SK-N-SH (cell line): ENCODE data around the gene NAE1. TPM values are rescaled to one million over a fixed set of nuclear protein-coding genes. Genes with fewer than 3 reads are reported as not detected.

Experiments
- CTCF ChIA-PET: fragments of 300-600, 350-600 bp; formaldehyde crosslinking; extraction: SDS; loops from one replicate; lab custom pipeline; 2021; lab: Yijun Ruan, JAX
- POLR2A ChIA-PET: fragments of 350-600 bp; sonication (Branson Sonifier 250); formaldehyde crosslinking; extraction: SDS; loops from one replicate; lab custom pipeline; 2020; ENCODE audit warnings: antibody characterized with exemption, inconsistent platforms; lab: Yijun Ruan, JAX
- DNase-seq: peaks from one replicate; pipeline ENCODE4 v3.0.0; 2012
- H2AFZ ChIP-seq: fragments of 200-600 bp; sonication (generic); 2 replicates; pipeline ENCODE4 v1.8.1; 2016; ENCODE audit warnings: antibody characterized with exemption, mild to moderate bottlenecking, low read depth
- H3F3A ChIP-seq: fragments of 200-600 bp; sonication (generic); replicated peaks from 2 replicates; pipeline ENCODE3; 2016; ENCODE audit warnings: antibody characterized with exemption, mild to moderate bottlenecking; ENCODE audit not compliant: insufficient read depth
- H3K27ac ChIP-seq, 2 experiments: fragments of 200-500 bp in 1 of 2; fragments of 200-600 bp in 1 of 2; sonication (Bioruptor generic) in 1 of 2; sonication (generic), shearing (Covaris generic) in 1 of 2; 2 replicates each; pipeline versions ENCODE4 v1.5.1 to v1.6.1; 2014 to 2016; ENCODE audit warnings: low read depth in 2 of 2, inconsistent platforms in 1 of 2, low read length in 1 of 2, mild to moderate bottlenecking in 1 of 2, mixed read lengths in 1 of 2
- H3K27me3 ChIP-seq: fragments of 200-600 bp; sonication (generic), shearing (Covaris generic); 2 replicates; pipeline ENCODE4 v1.6.1; 2016; ENCODE audit warnings: mixed run types; ENCODE audit not compliant: insufficient read depth
- H3K36me3 ChIP-seq, 2 experiments: fragments of 200-500 bp in 1 of 2; fragments of 200-600 bp in 1 of 2; sonication (Bioruptor generic) in 1 of 2; sonication (generic) in 1 of 2; replicated peaks in 1 of 2; 2 replicates each; pipeline versions ENCODE3 to v1.5.1; 2014 to 2016; ENCODE audit warnings: low read length in 1 of 2, mild to moderate bottlenecking in 1 of 2; ENCODE audit not compliant: insufficient read depth in 2 of 2, control insufficient read depth in 1 of 2
- H3K4me1 ChIP-seq, 2 experiments: fragments of 200-500 bp in 1 of 2; fragments of 200-600 bp in 1 of 2; sonication (Bioruptor generic) in 1 of 2; sonication (generic), shearing (Covaris generic) in 1 of 2; 2 replicates each; pipeline versions ENCODE4 v1.5.1 to v1.6.1; 2014 to 2016; ENCODE audit warnings: low read depth in 1 of 2, low read length in 1 of 2, mixed run types in 1 of 2; ENCODE audit not compliant: insufficient read depth in 2 of 2, control insufficient read depth in 1 of 2
- H3K4me2 ChIP-seq: fragments of 200-600 bp; sonication (generic), shearing (Covaris generic); 2 replicates; pipeline ENCODE4 v1.6.1; 2017; ENCODE audit warnings: mixed run types
- H3K4me3 ChIP-seq, 2 experiments: fragments of 200-500 bp in 1 of 2; fragments of 200-600 bp in 1 of 2; sonication (Bioruptor generic) in 1 of 2; sonication (generic), shearing (Covaris generic) in 1 of 2; 2 replicates each; pipeline versions ENCODE4 v1.5.1 to v1.8.1; 2014 to 2016; ENCODE audit warnings: low read depth in 2 of 2, inconsistent platforms in 1 of 2, low read length in 1 of 2, mild to moderate bottlenecking in 1 of 2, mixed read lengths in 1 of 2, moderate library complexity in 1 of 2
- H3K79me2 ChIP-seq: fragments of 200-600 bp; sonication (generic); 2 replicates; pipeline ENCODE4 v1.8.1; 2017; ENCODE audit warnings: mild to moderate bottlenecking; ENCODE audit not compliant: insufficient read depth
- H3K9ac ChIP-seq: fragments of 200-600 bp; sonication (generic); 2 replicates; pipeline ENCODE4 v1.6.1; 2017; ENCODE audit warnings: mixed run types
- H3K9me2 ChIP-seq: fragments of 200-600 bp; sonication (generic); 2 replicates; pipeline ENCODE4 v1.6.1; 2017; ENCODE audit warnings: mixed run types
- H3K9me3 ChIP-seq: fragments of 200-600 bp; sonication (generic); 2 replicates; pipeline ENCODE4 v1.6.1; 2017; ENCODE audit warnings: mixed run types, mild to moderate bottlenecking, moderate library complexity
- H4K20me1 ChIP-seq: fragments of 200-600 bp; sonication (generic); 2 replicates; pipeline ENCODE4 v1.6.1; 2017; ENCODE audit warnings: mild to moderate bottlenecking, mixed run types; ENCODE audit not compliant: insufficient read depth
- CHD2 ChIP-seq: fragments of 150-350 bp; IDR thresholded peaks from 2 replicates; pipeline ENCODE4 v1.6.1; 2018; ENCODE audit warnings: low read length; ENCODE audit not compliant: partially characterized antibody
- FOSL2 ChIP-seq: IDR thresholded peaks from 2 replicates; pipeline ENCODE4 v1.4.0; 2012; ENCODE audit warnings: low read depth, mild to moderate bottlenecking, moderate library complexity, borderline replicate concordance
- GATA2 ChIP-seq: sonication (generic); formaldehyde crosslinking; IDR thresholded peaks from 2 replicates; pipeline ENCODE4 v1.5.0; 2020; ENCODE audit warnings: mild to moderate bottlenecking, missing genetic modification reagents
- IRF3 ChIP-seq: fragments of 150-350 bp; IDR thresholded peaks from 2 replicates; pipeline ENCODE4 v1.6.1; 2016; ENCODE audit warnings: mild to moderate bottlenecking, low read depth, low read length
- MEF2A ChIP-seq: IDR thresholded peaks from 2 replicates; pipeline ENCODE4 v1.4.0; 2012; ENCODE audit warnings: low read depth, borderline replicate concordance
- NRF1 ChIP-seq: IDR thresholded peaks from 2 replicates; pipeline ENCODE4 v1.6.1; 2012; ENCODE audit warnings: low read depth, mild to moderate bottlenecking, low read length
- POLR2AphosphoS5 ChIP-seq: IDR thresholded peaks from 2 replicates; pipeline ENCODE4 v1.6.1; 2012; ENCODE audit warnings: low read depth, low read length
- REST ChIP-seq: IDR thresholded peaks from 2 replicates; pipeline ENCODE4 v1.6.1; 2012; ENCODE audit warnings: mild to moderate bottlenecking, low read depth, low read length, moderate library complexity
- TCF12 ChIP-seq: IDR thresholded peaks from 2 replicates; pipeline ENCODE4 v1.4.0; 2012
- USF1 ChIP-seq: IDR thresholded peaks from 2 replicates; pipeline ENCODE4 v1.4.0; 2012; ENCODE audit warnings: low read depth, borderline replicate concordance
- YY1 ChIP-seq: IDR thresholded peaks from 2 replicates; pipeline ENCODE4 v1.4.0; 2012; ENCODE audit warnings: low read depth, mild to moderate bottlenecking
- ZBTB33 ChIP-seq: IDR thresholded peaks from 2 replicates; pipeline ENCODE4 v1.4.0; 2012; ENCODE audit warnings: low read depth, borderline replicate concordance
- WGBS: methylation state at CpG from one replicate; pipeline ENCODE4 v1.1.6; 2017; ENCODE audit warnings: low lambda C conversion rate; 5-methylcytosine and 5-hydroxymethylcytosine counted together
- polyA plus RNA-seq, 3 experiments: library from polyadenylated mRNA; depleted of rRNA; stranded (reverse); fragments of >200 nt; gene quantifications; 2 replicates each; pipeline ENCODE4 v1.2.3, GENCODE V29; 2012

Gene NAE1
- polyA plus RNA-seq, 1 of the 3 experiments (the other 2 are of a cell fraction) = 33.8 TPM

- DNase-seq = no peak
- Histone ChIP-seq H3K4me1 (peaks cover 7 to 12% of the 10 kb centered on the region in 2 experiments; a peak in 2 of 4 replicates), H3K9ac (no peak overlapping the region), H3K4me2 (no peak overlapping the region), H3K9me2 (no peaks in the 10 kb centered on the region), H3K9me3 (no peaks in the 10 kb centered on the region), H3K27me3 (no peaks in the 10 kb centered on the region), H3F3A (peaks cover 8% of the 10 kb centered on the region), H2AFZ (no peak overlapping the region), H3K27ac (no peak overlapping the region), H4K20me1 (no peaks in the 10 kb centered on the region), H3K36me3 (no peaks in the 10 kb centered on the region), H3K79me2 (no peaks in the 10 kb centered on the region), H3K4me3 (no peak overlapping the region)
- TF ChIP-seq TCF12 = no peak
- TF ChIP-seq USF1 = no peak
- TF ChIP-seq MEF2A = no peak
- no peak for TF ChIP-seq CHD2
- TF ChIP-seq GATA2 = no peak
- TF ChIP-seq NRF1 = no peak
- TF ChIP-seq FOSL2 = no peak
- ChIA-PET CTCF (interaction anchor here (0.7 to 5.6 kb wide), 7 partner anchors 9 to 213 kb away, joined by 3 to 26 read pairs (median 3); partner anchors contain the start of gene NAE1), POLR2A (no interaction called here)
- 87% methylated on average over 8 of the region's 8 CpGs for WGBS
Measured at GRCh38 chr16:66862023-66862520, 31.3 kb upstream of the NAE1 start.

GRCh38 chr16:66859397-66860068 is 28.8 kb upstream of the NAE1 start:
- ChIA-PET POLR2A (interaction anchor here (0.6 kb wide), 1 partner anchor 35 kb away, joined by 3 read pairs; no protein-coding TSS in a partner anchor), CTCF (interaction anchor here (1.0 to 5.6 kb wide), 6 partner anchors 8 to 36 kb away, joined by 3 to 26 read pairs (median 4); partner anchors contain the start of gene NAE1)
- no peaks in the 10 kb centered on the region for H4K20me1 ChIP-seq
- H3K4me2 ChIP-seq = 0 out of 2 replicates have a peak overlapping the region, but pooled peaks have one; percentile 1
- TF ChIP-seq NRF1 (no peak), POLR2AphosphoS5 (no peak), REST (no peak), YY1 (no peak), IRF3 (no peak), ZBTB33 (no peak), TCF12 (no peak)
- H3K36me3 ChIP-seq = no peaks in the 10 kb centered on the region
- no peaks in the 10 kb centered on the region for H3K9me3 ChIP-seq
- peaks cover 8% of the 10 kb centered on the region for H3F3A ChIP-seq
- H3K9me2 ChIP-seq = no peaks in the 10 kb centered on the region
- H3K4me1 ChIP-seq = peaks cover 7 to 12% of the 10 kb centered on the region in 2 experiments; a peak in 2 of 4 replicates
- H3K79me2 ChIP-seq = no peaks in the 10 kb centered on the region
- no peak overlapping the region for H2AFZ ChIP-seq
- no peak overlapping the region; a peak in 1 of 4 replicates for H3K27ac ChIP-seq
- no peak overlapping the region for H3K9ac ChIP-seq
- no peaks in the 10 kb centered on the region for H3K27me3 ChIP-seq
- WGBS = 88% methylated on average over 3 of the region's 3 CpGs
- H3K4me3 ChIP-seq = no peak overlapping the region
- DNase-seq = no peak
